GM19324 (cell line): ENCODE results near the gene FILIP1.
A peak's percentile ranks its signal among the peaks of the same experiment; 100 is the strongest.
"Not testable (repeated sequence)": the region's sequence is repeated elsewhere in the genome, so short reads cannot be mapped to it uniquely, and the experiment has no call there.

ENCODE experiments used
- ATAC-seq: cut with Tn5 transposase; IDR thresholded peaks from one replicate; pipeline ENCODE4 v1.9.1; 2021; ENCODE audit warnings: mild to moderate bottlenecking, moderate library complexity; ENCODE audit not compliant: unreplicated experiment, low FRiP score

FILIP1 gene

DNA sequence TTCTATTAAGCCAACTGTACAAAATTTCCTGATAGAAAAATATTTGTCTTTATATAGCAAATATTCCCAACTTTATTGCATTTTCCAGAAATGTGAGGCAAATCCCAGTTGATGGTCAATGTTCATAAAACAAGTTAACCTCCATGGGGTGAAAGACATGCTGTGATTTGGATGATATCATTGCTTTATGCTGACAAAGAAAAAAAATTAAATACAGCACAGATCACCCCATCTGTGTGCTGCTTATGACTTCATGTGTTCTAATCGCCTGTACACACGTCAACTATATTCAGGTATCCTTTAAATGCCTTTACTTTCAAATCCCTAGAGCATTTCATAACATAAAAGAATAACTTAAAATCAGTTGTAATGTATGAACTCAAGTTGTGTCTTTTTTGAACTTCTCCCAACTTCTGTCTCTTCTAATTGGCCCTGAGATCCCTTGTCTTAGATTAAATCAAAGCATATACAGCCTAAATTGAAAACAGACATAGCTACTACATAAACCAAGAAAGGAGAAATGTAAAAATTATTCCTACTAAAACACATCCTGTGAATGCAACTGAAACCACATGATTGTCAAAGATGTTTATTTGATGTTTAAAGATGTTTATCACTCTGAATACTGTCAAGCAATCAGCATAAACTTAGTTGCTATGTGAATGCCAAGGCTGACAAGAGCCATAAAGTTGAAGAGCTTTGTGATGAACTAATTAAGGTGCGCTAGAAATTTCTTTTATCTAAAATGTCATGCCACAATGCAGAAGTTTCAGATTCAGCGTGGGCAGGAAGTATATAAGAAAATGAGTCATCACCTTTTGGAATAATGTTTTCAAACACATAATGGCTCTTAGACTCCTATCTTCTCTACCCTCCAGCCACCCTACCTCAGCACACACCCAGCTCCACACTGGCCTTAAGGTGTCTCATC lies 68.7 kb downstream of the FILIP1 start:
- no peak for ATAC-seq

DNA sequence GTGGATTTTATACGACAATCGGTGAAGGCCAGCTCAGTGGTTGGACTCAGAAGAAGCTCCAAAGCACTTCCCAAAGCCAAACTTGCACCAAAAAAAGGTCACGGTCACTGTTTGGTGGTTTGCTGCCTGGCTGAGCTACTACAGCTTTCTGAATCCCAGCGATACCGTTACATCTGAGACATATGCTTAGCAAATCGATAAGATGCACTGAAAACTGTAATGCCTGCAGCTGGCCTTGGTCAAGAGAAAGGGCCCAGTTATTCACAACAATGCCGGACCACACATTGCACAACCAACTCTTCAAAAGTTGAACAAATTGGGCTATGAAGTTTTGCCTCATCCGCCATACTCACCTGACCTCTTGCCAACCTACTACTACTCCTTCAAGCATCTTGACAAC lies 70.2 kb downstream of the FILIP1 start:
- no peak for ATAC-seq

DNA sequence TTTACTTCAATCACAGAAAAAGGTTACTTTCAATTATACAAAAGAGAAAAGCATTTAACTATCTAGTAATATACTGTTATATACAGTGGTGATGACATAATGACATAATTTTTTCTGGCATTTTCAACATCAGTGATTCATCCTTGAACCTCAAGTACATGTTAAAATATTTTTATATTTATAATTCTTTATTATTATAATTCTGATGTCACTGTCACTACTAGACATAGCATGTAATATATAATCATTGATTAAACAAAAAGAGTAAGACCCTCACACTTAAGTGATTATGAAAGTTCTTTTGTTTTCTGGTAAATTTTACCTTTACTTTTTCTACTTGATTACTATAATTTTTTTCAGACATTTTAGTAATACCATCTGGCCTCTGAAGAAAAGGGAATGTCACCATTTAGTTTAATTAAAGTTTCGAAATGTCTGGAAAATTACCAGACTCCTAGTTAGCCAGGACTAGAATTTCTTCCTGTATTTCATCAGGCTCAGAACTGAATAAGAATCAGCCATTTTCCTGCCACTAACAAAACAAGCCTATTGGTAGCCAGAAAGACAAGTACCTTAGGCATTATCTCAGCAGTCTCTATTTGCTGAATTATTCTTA lies 71.5 kb downstream of the FILIP1 start:
- ATAC-seq = no peak

DNA sequence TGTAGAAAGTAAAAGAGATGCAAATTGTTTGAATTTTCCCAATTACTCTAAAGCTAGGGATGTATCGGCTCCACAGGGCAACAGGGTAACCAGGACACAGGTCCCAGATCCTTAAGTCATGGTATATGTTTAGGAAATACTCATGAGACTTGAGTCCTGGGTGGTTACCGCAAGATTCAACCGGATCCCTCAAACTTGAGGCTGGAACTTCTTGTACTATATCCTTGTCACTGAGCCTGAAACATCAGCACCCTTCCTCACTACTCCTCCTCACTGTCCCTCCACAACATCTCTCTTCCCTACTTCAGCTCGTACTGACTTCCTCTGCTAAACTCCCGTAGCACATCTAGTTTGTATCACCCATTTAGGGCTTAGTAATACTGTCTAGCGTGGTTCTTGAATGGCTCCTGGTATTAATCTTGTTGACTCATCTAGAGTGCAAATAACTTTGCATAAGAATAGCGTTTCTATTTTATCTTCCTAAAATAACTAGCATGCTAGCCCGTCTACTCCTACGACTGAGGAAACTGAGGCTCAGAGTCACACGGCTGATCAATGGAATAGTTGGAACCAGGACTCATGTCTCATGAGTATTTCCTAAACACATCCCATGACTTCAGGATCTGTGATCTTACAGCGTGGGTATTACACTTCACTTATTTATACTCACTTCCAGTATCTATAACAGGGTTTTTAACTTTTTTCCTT lies 72.1 kb downstream of the FILIP1 start:
- no peak for ATAC-seq

DNA sequence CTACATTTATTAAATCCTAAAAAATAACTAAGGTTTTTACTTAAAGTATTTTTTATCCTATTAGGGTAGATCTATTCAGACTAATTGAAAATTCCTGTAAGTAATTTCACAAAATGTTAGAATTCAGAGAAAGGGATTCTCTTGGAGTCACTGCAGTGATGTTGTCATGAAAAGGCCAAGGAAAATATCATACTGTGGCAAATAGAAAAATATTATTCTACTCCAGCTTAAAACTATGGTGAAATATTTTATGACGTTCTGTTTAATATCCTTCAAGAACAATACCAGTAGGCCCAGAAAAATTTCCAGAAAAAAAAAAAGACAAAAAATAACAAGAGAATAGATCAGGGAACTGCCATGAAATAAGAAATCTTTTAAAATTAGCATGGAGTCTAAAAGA lies 73.6 kb downstream of the FILIP1 start:
- ATAC-seq = no peak

DNA sequence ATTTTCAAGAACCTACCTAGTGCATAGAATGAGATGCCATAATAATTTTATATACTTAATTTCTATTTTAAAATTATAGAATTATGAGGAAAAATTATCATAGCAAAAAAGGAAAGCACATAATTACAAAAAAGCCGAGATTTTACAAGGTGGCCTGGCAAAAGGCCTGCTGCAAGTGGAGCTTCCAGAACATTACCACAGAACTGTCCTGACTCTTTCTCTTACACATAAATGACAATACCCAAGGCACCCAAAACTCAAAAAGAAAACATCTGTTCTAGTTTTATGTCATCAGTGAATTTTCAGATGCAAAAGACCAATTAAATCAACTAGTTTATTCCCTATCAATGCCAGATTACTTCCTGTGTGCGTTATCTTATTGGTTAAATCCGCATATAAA lies 74.2 kb downstream of the FILIP1 start:
- ATAC-seq = no peak

DNA sequence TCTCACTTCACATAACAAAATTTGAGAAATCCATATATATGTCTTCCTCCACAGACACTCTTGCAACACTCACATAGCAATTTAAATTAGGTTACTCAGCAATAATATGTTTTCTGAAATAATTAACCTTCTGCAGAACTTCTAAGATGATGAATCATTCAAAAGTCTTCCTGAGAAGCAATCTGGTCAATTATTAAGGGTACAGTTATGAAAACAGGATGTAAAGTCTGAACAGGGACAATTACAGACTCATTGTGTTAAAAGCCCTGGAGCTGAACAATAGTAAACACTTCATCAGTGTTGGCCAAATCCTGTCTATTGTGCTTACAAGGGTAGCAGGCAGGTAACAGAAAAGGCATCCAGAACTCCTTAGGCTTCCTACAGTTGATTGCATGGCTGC lies 75.4 kb downstream of the FILIP1 start:
- peak; percentile 62 for ATAC-seq

DNA sequence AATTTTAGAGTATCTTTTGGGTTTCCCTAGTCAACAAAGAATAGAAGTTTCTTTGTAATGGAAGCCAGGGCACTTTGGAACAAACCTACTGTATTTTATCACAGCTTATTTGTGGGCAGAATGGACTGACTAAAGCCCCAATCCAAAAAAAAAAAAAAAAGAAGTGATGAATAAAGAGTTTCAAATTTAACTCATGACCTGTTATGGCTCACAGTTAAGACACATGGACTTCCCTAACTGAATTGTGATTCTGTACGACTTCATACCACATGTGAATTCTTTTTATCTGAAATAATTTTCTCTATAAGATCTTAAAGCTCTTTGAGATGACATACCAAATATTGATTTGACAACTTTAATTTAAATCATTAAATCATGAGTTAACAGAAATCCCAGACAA lies 77.2 kb downstream of the FILIP1 start:
- no peak for ATAC-seq

DNA sequence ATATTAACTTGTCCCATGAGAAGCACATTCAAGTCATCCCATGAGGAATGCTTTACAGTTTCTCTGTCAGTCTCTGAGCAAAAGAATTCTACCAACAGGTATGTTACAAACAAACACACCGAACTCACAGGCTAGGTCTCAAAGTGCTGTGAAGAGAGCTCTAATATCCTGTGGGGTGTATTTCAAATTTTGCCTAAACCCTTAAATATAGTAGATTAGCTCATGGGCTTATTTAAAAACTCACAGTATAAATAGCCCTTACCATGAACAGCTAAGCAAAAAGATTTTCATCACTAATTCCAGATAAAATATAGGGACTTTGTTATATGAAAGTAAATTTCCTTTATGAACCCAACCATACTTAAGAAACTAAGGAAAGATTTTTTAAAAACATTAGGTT lies 77.8 kb downstream of the FILIP1 start:
- no peak for ATAC-seq

DNA sequence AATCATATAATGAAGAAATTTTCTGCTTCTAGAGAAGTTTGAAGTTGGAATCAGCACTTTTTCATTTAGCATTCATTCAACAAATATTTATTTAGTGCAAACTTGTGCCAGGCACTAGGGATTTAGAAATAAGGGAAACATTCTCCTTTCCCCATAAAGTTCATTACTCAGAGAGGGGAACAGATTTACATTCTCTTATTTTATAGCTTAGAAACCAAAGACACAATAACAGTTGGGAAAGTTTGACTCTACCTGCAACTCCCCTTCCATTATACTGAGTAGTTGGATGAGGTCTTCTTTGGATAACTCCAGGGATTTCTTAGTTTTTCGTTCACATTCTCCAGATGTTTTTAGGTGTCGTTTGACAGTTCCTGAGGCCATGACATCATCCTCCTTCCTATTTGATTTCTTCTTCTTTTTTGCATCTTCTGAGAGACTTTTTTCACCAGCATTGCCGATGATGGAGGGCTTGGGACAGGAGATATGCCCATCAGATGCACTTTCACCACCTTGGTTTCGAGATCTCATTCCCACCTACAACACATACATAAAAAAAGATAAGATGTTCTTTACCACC lies 79.1 kb downstream of the FILIP1 start:
- no peak for ATAC-seq

DNA sequence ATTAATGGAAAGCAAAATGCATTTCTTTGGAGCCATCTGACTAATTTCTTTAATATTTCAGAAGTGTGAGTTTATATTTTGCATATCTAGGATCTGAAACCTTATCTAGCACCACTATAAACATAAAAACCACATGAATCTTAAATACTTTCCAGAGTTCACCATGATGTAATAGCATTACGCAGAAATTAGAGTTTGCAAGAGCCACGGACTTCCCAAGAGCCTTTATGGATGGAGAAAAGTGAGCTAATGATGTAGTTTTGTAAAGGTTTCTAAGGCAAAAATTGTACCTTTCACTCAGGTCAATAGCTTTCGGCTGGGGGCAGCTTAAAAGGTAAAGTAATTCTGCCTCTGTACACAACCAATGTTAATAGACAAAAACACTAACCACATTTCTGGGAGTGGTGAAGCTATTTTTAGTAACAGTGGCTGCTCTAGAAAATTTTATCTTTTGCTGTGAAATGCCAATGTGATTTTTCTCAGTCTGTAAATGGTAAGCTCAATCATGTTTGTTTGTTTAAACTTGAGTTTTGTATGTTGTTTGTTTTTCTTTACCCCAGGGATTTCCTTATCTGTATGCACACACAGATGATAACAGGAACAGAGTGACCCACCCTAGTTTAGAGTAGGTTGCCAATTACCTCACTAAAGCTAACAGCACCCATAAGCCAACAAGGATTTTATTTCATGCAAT lies 80.5 kb downstream of the FILIP1 start:
- no peak for ATAC-seq

DNA sequence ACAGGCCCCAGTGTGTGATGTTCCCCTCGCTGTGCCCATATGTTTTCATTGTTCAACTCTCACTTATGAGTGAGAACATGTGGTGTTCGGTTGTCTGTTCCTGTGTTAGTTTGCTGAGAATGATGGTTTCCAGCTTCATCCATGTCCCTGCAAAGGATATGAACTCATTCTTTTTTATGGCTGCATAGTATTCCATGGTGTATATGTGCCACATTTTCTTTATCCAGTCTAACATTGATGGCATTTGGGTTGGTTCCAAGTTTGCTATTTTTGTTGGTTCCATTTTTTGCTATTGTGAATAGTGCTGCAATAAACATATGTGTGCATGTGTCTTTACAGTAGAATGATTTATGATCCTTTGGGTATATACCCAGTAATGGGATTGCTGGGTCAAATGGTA lies 83.0 kb downstream of the FILIP1 start:
- not testable (repeated sequence) for ATAC-seq

DNA sequence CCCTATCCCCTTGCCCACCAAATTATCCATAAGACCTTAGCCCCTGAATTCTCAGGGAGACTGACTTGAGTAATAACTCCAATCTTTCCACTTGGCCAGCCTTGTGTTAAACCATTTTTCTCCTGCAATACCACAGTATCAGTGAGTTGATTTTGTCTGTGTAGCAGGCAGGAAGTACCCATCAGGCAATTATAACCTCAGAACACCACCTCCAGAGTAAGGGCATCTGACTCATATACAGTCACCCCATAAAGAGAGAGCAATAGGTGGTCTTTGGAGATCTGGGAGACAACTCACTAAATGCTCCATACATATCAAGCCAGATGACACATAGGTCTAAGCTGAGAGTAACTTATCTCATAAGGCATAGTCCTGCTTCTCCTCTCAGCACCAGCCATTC lies 83.7 kb downstream of the FILIP1 start:
- ATAC-seq = no peak

DNA sequence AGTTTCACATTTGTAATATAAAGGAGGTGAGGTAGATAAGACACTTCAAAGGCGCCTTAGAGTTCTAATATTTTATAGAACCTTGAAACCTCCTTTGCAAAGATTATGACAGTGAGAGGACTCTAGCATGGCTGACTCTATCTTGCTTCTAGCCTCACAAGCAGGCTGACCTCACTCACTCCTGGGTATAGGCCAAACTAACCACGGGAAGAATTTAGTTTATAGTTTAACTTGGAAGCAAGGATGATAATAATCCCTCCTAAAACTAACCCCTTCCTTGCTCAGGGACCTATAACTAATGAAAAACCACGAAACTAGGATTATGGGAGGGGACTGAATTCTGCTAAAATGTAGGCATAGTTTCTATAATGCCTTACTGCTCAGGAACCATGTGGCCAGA lies 84.3 kb downstream of the FILIP1 start:
- no peak for ATAC-seq

DNA sequence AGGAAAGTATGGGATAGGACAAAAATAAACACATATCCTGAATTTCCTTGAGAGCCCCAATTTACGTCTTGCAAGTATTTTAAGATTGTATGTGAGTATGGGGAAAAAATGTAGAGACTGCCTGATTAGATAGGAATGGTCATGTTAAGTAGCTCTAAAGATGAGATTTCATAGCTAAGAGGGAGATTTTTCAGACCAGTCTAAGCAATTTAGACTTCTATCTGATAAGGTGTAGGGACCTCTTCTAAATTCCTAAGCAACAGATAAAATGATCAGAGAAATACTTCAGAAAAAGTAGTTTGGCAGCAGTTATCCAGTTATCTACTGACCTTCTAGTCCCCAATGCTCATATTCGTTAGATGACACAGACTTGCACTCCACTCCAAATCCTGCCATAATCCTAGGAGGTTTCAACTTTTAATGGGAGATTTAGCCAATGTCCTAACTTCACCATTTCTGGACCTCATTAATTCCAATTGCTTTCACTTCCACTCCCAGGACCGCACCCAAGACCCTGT lies 90.0 kb downstream of the FILIP1 start:
- no peak for ATAC-seq

DNA sequence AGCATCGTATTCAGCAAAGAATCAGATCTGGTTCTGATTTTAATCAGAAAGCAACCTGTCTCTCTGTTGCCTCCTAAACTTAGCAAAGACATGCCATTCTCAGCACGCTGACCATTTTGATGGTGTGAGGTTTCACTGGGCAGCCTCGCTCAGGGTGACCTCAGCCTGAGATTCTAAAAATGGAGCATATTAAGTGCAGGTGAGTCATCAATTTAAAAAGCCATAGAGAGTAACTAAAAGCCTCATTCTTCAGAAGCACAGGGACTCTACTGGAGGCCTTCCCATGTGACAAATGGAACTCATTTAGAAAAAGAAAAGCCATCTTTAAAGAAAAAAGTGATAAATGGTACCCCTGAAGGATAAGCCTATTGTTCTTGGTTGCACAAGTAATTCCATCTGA lies 91.3 kb downstream of the FILIP1 start:
- no peak for ATAC-seq

DNA sequence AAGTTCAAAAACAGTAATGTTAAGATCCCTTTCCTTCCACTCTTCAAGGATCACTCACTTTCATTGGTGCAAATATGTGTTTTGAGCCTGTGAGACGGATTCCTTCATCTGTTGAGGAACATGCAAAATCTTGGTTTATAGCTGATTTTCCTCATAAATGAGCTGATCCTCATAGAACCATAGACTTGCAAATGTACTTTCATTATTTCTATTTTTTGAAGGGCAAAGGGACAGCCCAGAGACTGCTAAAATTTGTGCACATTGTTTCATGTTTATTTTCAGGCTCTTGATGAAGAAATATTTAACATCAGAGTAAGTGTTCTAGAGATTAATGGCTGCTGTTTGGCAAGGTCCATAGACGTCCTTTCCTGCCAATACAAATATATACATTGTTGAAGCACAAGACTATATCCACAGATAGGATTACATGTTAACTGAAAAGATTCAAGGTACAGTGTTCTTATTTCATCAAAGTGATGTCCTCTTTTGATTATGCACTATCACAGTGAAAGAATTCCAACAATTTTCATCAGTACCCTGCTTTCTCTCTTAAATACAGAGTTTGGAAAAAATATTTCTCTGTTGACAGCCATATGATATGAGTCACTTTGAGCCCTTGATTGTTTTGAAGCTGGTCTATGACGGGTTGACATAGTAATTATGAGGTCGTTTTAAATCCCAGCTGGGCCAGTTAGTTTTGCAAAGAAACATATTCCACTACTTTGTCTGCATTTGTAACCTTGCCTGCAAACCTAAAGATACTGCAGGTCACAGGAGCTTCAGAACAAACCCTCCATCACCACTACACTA lies 95.7 kb downstream of the FILIP1 start:
- no peak for ATAC-seq

DNA sequence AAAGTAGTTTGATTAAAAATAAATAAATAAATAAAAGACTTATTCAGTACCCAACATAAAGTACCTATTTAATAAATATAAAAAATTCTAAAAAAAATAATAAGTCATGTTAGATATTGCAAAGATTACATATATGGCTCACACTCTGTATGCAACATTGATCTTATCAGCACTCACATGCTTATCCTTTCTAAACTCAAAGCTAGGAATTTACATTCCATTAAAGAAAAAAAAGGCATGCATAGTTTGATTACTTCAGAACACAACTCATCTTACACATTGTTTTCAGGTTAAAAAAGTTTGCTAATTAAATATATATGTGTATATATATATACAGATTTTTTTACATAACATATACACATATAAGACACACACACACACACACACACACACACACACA lies 96.4 kb downstream of the FILIP1 start:
- ATAC-seq = no peak

DNA sequence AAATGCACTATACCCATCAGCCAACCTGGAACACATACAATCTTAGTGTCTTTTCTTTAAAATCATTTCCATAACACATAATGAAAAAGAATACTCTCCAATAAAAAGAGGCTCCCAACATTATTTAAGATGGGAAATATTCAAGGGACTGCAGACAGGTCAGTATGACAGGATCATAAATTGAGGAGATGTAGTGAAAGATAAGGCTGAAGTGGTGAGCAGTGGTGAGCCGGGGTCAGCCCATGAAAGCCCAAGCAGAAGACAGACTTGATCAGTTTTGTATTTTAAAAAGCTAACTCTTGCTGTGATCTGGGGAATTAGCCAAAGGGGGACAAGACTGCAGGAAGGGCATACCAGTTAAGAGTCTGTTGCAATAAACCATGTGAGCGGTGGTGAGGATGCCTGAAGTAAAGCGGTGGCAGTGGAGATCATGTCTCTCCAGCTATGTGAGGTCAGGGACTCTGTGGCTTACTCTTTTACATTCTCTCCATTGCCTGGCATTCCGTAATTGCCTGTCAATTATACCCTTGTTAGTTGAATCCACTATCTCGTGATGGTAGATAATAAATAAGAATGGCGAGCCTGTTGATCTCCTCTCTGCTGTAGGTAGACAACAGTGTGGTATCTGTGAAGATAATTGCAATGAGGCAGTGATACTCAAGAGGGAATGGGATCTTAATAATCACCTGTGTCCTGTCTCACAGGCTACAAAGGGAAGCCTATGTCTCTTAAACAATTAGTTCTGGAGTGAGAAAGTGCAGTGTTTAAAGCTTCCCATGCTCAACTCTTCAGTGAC lies 97.4 kb downstream of the FILIP1 start:
- ATAC-seq = no peak
